ENCODE measurements around the gene TBC1D21.
A peak's percentile ranks its signal among the peaks of the same experiment; 100 is the strongest.

Gene TBC1D21

DNA sequence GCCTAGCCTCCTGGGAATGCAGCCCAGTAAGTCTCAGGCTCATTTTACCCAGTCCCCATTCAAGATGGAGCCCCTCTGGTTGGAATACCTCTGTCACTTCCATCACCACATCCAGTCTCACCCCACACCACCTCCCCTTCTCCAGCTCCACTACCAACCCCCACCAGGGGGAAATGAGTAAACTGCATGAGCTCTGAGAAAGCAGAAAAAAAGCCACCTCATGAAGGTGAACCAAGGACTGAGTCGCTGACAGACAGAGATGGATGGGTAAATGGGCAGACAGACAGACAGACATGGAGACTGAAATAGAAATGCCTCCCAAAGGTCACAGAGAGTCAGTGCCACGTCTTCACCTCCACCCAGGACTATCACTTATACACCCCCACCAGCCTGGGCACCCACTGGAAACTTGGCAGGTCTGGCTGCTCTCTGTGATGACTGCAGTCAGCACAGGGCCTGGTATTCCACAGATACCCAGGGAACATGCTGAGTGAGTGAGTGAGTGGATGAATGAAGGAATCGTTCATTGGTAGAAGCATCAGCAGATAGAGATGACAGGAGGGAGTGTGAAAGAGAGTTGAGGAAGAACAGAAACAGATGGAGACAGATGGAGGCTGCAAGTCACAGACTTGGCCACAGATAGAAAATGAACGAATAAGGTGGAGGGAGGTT, 48.0 kb downstream of the TBC1D21 start:
- H3K4me1 ChIP-seq (ENCODE audit: control insufficient read depth, insufficient read depth, low read length): peaks cover 26% of the 10 kb centered on the region
- CTCF ChIA-PET: interaction anchor here (0.6 to 3.2 kb wide), 3 partner anchors 13 to 174 kb away, joined by 4 to 23 read pairs (median 13); no protein-coding TSS in a partner anchor
- POLR2A ChIA-PET: no interaction called here
- no peak overlapping the region for H3K27ac ChIP-seq (ENCODE audit: extremely low read depth, low read depth, low read length)
- H3K4me3 ChIP-seq (ENCODE audit: low read depth, low read length): no peak overlapping the region
- no peak for TF ChIP-seq ZNF335 (tag by site-specific recombination; conservative IDR thresholded peaks at IDR 0.05)
- TF ChIP-seq ZNF776 (tag by site-specific recombination; IDR thresholded peaks at IDR 0.05; ENCODE audit: borderline replicate concordance): no peak
- TF ChIP-seq ZNF830 (tag by site-specific recombination; IDR thresholded peaks at IDR 0.05; ENCODE audit: low read depth): no peak
- H3K36me3 ChIP-seq (ENCODE audit: control insufficient read depth in 2 of 2, insufficient read depth in 1 of 2, low read length in 2 of 2): peaks cover 4 to 15% of the 10 kb centered on the region in 2 experiments; a peak in 2 of 3 replicates
- H3K9me3 ChIP-seq (ENCODE audit: control insufficient read depth, insufficient read depth, low read depth, low read length): no peaks in the 10 kb centered on the region

DNA sequence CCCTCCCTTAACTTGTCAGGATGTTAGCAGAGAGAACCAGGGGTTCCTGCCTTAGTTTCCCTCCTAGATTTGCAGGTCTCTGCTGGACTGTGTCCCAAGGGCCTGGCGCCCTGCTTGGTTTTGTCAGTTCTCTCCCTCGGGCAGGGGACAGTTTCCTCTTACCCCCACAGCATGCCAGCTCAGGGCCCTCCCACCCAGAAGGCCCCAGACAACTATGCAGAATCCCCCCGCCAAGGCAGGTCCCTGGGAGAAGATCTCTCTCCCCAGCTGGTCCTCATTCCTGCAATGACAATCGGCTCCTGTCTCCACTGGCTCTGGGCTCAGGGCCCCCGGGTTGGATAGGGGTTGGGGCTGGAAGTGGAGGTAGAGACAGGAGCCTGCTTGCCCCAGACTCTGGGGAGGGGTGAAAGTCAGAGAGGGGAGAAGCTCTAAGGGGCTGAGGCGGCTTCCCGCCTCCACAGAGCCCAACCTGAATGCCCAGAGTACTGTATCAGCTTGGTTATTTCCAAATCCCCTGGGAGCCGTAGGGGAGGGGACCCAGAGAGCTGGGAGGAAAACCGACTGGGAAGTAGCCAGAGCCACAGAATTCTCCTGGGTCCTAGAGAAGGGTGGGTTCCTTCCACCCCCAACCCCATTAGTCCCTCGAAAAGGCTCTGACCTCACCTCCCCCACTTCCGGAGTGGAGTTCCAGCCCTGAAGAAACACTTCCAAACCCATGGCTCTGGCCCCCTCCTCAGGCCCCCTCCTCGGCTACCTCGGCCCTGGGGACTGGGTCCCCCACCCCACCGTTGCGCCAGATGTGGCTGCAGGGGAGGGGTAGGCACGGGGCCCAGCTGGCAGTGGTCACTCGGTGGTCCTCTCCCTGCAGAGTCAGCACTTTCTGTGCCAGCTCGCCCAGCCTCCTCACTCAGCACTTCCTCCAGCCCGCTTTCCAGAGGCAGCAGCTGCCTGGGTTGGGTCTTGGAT, 49.1 kb downstream of the TBC1D21 start:
- Histone ChIP-seq H3K4me1 (ENCODE audit: control insufficient read depth, insufficient read depth, low read length) (peaks cover 26% of the 10 kb centered on the region), H3K27ac (ENCODE audit: extremely low read depth, low read depth, low read length) (no peak overlapping the region), H3K36me3 (ENCODE audit: control insufficient read depth in 2 of 2, insufficient read depth in 1 of 2, low read length in 2 of 2) (peaks cover 0 to 15% of the 10 kb centered on the region in 2 experiments; a peak in 1 of 3 replicates), H3K4me3 (ENCODE audit: low read depth, low read length) (no peak overlapping the region), H3K9me3 (ENCODE audit: control insufficient read depth, insufficient read depth, low read depth, low read length) (no peaks in the 10 kb centered on the region)
- POLR2A ChIA-PET: interaction anchor here (1.1 kb wide), 1 partner anchor 9 kb away, joined by 3 read pairs; no protein-coding TSS in a partner anchor
- CTCF ChIA-PET: interaction anchor here (0.5 to 3.2 kb wide), 7 partner anchors 14 to 415 kb away, joined by 3 to 23 read pairs (median 4); no protein-coding TSS in a partner anchor
- TF ChIP-seq SP2 (tag by site-specific recombination; IDR thresholded peaks at IDR 0.05) (peak; percentile 32), GLIS2 (tag by site-specific recombination; IDR thresholded peaks at IDR 0.05) (peak; percentile 61), ZNF639 (tag by site-specific recombination; IDR thresholded peaks at IDR 0.05) (0 out of 2 replicates have a peak, but pooled peaks have one; percentile 52), ZNF157 (tag by site-specific recombination; IDR thresholded peaks at IDR 0.05) (no peak), ZBTB26 (tag by site-specific recombination; optimal IDR thresholded peaks at IDR 0.05) (peak; percentile 20), ZNF600 (tag by site-specific recombination; IDR thresholded peaks at IDR 0.05) (peak; percentile 65), ZNF335 (tag by site-specific recombination; conservative IDR thresholded peaks at IDR 0.05) (0 out of 2 replicates have a peak, but pooled peaks have one; percentile 35), EGR2 (tag by site-specific recombination; IDR thresholded peaks at IDR 0.05; ENCODE audit: low read depth) (peak; percentile 43), ZNF513 (tag by site-specific recombination; IDR thresholded peaks at IDR 0.05) (no peak), ZNF514 (tag by site-specific recombination; IDR thresholded peaks at IDR 0.05) (no peak), ZEB2 (tag by site-specific recombination; IDR thresholded peaks at IDR 0.05) (peak; percentile 45; the same call in 1 of the 2 replicates), GLIS1 (tag by site-specific recombination; IDR thresholded peaks at IDR 0.05) (peak; percentile 90), ZNF341 (tag by site-specific recombination; IDR thresholded peaks at IDR 0.05; ENCODE audit: low read depth) (peak; percentile 42), ZNF449 (tag by site-specific recombination; IDR thresholded peaks at IDR 0.05) (peak; percentile 98), ZNF561 (tag by site-specific recombination; IDR thresholded peaks at IDR 0.05; ENCODE audit: borderline replicate concordance) (peak; percentile 57; the same call in 1 of the 2 replicates), ZBTB10 (tag by site-specific recombination; IDR thresholded peaks at IDR 0.05) (no peak)
- TF ChIP-seq, protein P1, sequence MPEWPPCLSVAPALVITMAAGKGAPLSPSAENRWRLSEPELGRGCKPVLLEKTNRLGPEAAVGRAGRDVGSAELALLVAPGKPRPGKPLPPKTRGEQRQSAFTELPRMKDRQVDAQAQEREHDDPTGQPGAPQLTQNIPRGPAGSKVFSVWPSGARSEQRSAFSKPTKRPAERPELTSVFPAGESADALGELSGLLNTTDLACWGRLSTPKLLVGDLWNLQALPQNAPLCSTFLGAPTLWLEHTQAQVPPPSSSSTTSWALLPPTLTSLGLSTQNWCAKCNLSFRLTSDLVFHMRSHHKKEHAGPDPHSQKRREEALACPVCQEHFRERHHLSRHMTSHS (tag by site-specific recombination; IDR thresholded peaks at IDR 0.05): no peak

All from HEK293 (cell line).